Stimulated activated naive B cell treated with anti-CD40 and anti-IgM and Interleukin-4, amounts not matched to agents 10 μg/mL and 1 μg/mL and 100 μg/mL, for 72 hours (primary cell): Measurements from ENCODE around the gene OR10A7.

Source experiments
- ATAC-seq, 2 donors: fragments of 150-1000 bp; cut with Tn5 transposase; replicated peaks; 2 replicates each; pipeline ENCODE4 v1.10.0; 2021; ENCODE audit warnings: moderate library complexity in 1 of 2
- DNase-seq: peaks from one replicate; pipeline ENCODE4 v3.0.0; 2021
- H3K27ac Mint-ChIP-seq: one replicate; pipeline ENCODE4 v1.8.0; 2022; ENCODE audit warnings: mild to moderate bottlenecking, mixed read lengths
- H3K27me3 Mint-ChIP-seq, 2 donors: one replicate each; pipeline ENCODE4 v1.8.0; 2022; ENCODE audit warnings: mixed read lengths in 2 of 2
- H3K36me3 Mint-ChIP-seq, 2 donors: one replicate each; pipeline ENCODE4 v1.8.0; 2022; ENCODE audit warnings: mixed read lengths in 2 of 2, mild to moderate bottlenecking in 1 of 2
- H3K4me1 Mint-ChIP-seq, 2 donors: one replicate each; pipeline ENCODE4 v1.8.0; 2022; ENCODE audit warnings: mixed read lengths in 2 of 2, mild to moderate bottlenecking in 1 of 2
- H3K4me3 Mint-ChIP-seq, 2 donors: one replicate each; pipeline ENCODE4 v1.8.0; 2022; ENCODE audit warnings: mild to moderate bottlenecking in 2 of 2, mixed read lengths in 2 of 2, moderate library complexity in 1 of 2
- H3K9me3 Mint-ChIP-seq, 2 donors: one replicate each; pipeline ENCODE4 v1.8.0; 2022; ENCODE audit warnings: mixed read lengths in 2 of 2, mild to moderate bottlenecking in 1 of 2

OR10A7 gene

GRCh38 chr12:55258303-55258702 lies 37.5 kb downstream of the OR10A7 start:
- no peaks in the 10 kb centered on the region for H3K36me3 Mint-ChIP-seq
- H3K27me3 Mint-ChIP-seq, result peaks cover 12 to 14% of the 10 kb centered on the region in 2 donors
- no peaks in the 10 kb centered on the region for H3K4me1 Mint-ChIP-seq
- ATAC-seq (no peak), DNase-seq (no peak)
- H3K9me3 Mint-ChIP-seq, result no peaks in the 10 kb centered on the region
- no peak overlapping the region for H3K4me3 Mint-ChIP-seq
- H3K27ac Mint-ChIP-seq, result no peak overlapping the region
